GM12878 (cell line): Measurements from ENCODE around the gene KATNA1. TPM values are rescaled to one million over a fixed set of nuclear protein-coding genes. Genes with fewer than 3 reads are reported as not detected.
A peak's percentile ranks its signal among the peaks of the same experiment; 100 is the strongest.

ENCODE experiments used
- BHLHE40 ChIP-seq, 2 experiments: fragments of 450-650 bp in 1 of 2; IDR thresholded peaks; 2 replicates each; pipeline ENCODE4 v1.6.1; 2011 to 2017; ENCODE audit warnings: low read depth in 2 of 2, borderline replicate concordance in 1 of 2, improper control_type of control experiment in 1 of 2, low read length in 1 of 2, mild to moderate bottlenecking in 1 of 2
- CBFB ChIP-seq: IDR thresholded peaks from 2 replicates; pipeline ENCODE4 v1.6.1; 2016; ENCODE audit warnings: antibody characterized with exemption, low read depth
- CHD1 ChIP-seq: IDR thresholded peaks from 2 replicates; pipeline ENCODE4 v1.6.1; 2012; ENCODE audit warnings: low read depth, low read length, improper control_type of control experiment
- CHD2 ChIP-seq: IDR thresholded peaks from 2 replicates; pipeline ENCODE4 v1.6.1; 2011; ENCODE audit warnings: low read depth, low read length, improper control_type of control experiment, borderline replicate concordance
- IKZF2 ChIP-seq, 2 experiments: fragments of 450-650 bp; IDR thresholded peaks; 2 replicates each; pipeline ENCODE4 v1.6.1; 2017; ENCODE audit warnings: mild to moderate bottlenecking in 2 of 2, moderate library complexity in 2 of 2
- IRF4 ChIP-seq: IDR thresholded peaks from 2 replicates; pipeline ENCODE4 v1.6.1; 2011; ENCODE audit warnings: low read depth, low read length
- MLLT1 ChIP-seq: fragments of 450-650 bp; IDR thresholded peaks from 2 replicates; pipeline ENCODE4 v1.6.1; 2016; ENCODE audit warnings: mild to moderate bottlenecking
- NBN ChIP-seq: fragments of 450-650 bp; IDR thresholded peaks from 2 replicates; pipeline ENCODE4 v1.6.1; 2016
- NFYB ChIP-seq: IDR thresholded peaks from 2 replicates; pipeline ENCODE4 v1.6.1; 2011; ENCODE audit warnings: low read depth, mild to moderate bottlenecking, low read length, improper control_type of control experiment, moderate library complexity; ENCODE audit not compliant: insufficient read depth
- PAX8 ChIP-seq: fragments of 450-650 bp; IDR thresholded peaks from 2 replicates; pipeline ENCODE4 v1.6.1; 2017; ENCODE audit warnings: mild to moderate bottlenecking, moderate library complexity
- RELB ChIP-seq: fragments of 450-650 bp; IDR thresholded peaks from 2 replicates; pipeline ENCODE4 v1.6.1; 2017; ENCODE audit warnings: low read depth, mild to moderate bottlenecking, moderate library complexity
- REST ChIP-seq: IDR thresholded peaks from 2 replicates; pipeline ENCODE4 v1.6.1; 2012; ENCODE audit warnings: mild to moderate bottlenecking, low read depth, low read length
- SIN3A ChIP-seq: IDR thresholded peaks from 2 replicates; pipeline ENCODE4 v1.6.1; 2012; ENCODE audit warnings: low read depth, low read length, improper control_type of control experiment
- SMC3 ChIP-seq: IDR thresholded peaks from 2 replicates; pipeline ENCODE4 v1.6.1; 2011; ENCODE audit warnings: low read length, improper control_type of control experiment, borderline replicate concordance
- SP1 ChIP-seq: IDR thresholded peaks from one replicate; pipeline ENCODE4 v1.6.1; 2011; ENCODE audit warnings: low read depth, low read length
- YY1 ChIP-seq: IDR thresholded peaks from 2 replicates; pipeline ENCODE4 v1.6.1; 2011; ENCODE audit warnings: low read depth, mild to moderate bottlenecking, low read length
- ZNF207 ChIP-seq: fragments of 450-650 bp; IDR thresholded peaks from 2 replicates; pipeline ENCODE4 v1.6.1; 2014; ENCODE audit warnings: antibody characterized with exemption, mild to moderate bottlenecking, borderline replicate concordance
- ZNF217 ChIP-seq: fragments of 450-650 bp; IDR thresholded peaks from 2 replicates; pipeline ENCODE4 v1.6.1; 2017; ENCODE audit warnings: antibody characterized with exemption, mild to moderate bottlenecking
- ZNF592 ChIP-seq: fragments of 450-650 bp; IDR thresholded peaks from 2 replicates; pipeline ENCODE4 v1.6.1; 2017; ENCODE audit warnings: mild to moderate bottlenecking, moderate library complexity
- polyA plus RNA-seq, 11 experiments: library from polyadenylated mRNA; depleted of rRNA in 4 of 11; unstranded in 6 of 11; stranded (reverse) in 5 of 11; fragments of >200 nt; fragmentation: Nextera tagmentation in 4 of 11; fragmentation: Illumina TruSeq in 1 of 11; extraction: Ambion mirVana in 4 of 11; extraction: Trizol in 1 of 11; gene quantifications; 1 replicate in 1 of 11; 2 replicates in 10 of 11; pipeline versions ENCODE4 v1.2.1 to v1.2.3, GENCODE V29; 2011 to 2016; ENCODE audit warnings: inconsistent platforms in 2 of 11, missing spikeins in 2 of 11, low read depth in 1 of 11
- total RNA-seq, 4 experiments: library from RNA; depleted of rRNA in 3 of 4; stranded (reverse); fragments of >200 nt in 3 of 4; fragmentation: Illumina TruSeq in 1 of 4; extraction: Trizol in 1 of 4; gene quantifications; 2 replicates each; pipeline versions ENCODE4 v1.2.1 to v1.2.3, GENCODE V29; 2013 to 2021

The KATNA1 gene
- total and polyA plus RNA-seq, 10 of the 15 experiments (the other 5 are each of a cell fraction or from before 2014, with no cell fraction given): 15.4 to 35.3 (median 25.1) TPM

GRCh38 chr6:149565527-149566409 is 82.7 kb downstream of the KATNA1 start, which contains the start of gene GINM1 (continued):
- TF ChIP-seq RELB (peak; percentile 67), PAX8 (no peak), REST (no peak), IRF4 (peak; percentile 61; the same call in 1 of the 2 replicates), SMC3 (peak; percentile 65; the same call in 1 of the 2 replicates), NBN (peak; percentile 84; the same call in 1 of the 2 replicates), NFYB (no peak), MLLT1 (peak; percentile 65; the same call in 1 of the 2 replicates), ZNF217 (no peak), ZNF592 (no peak), SP1 (no peak), IKZF2 (IDR thresholded peaks at IDR 0.05) (peak; percentile 10 to 47; a peak in 1 of 4 replicates), BHLHE40 (IDR thresholded peaks at IDR 0.05; ENCODE audit: borderline replicate concordance in 1 of 2, low read depth in 2 of 2, low read length in 1 of 2) (peak; percentile 77), CHD2 (peak; percentile 54; the same call in 1 of the 2 replicates), SIN3A (peak; percentile 91), YY1 (peak; percentile 90), CBFB (peak; percentile 54; the same call in 1 of the 2 replicates), CHD1 (peak; percentile 78; the same call in 1 of the 2 replicates), ZNF207 (peak; percentile 76)
